Measurements from ENCODE around the gene AP5Z1.

Gene AP5Z1

GRCh38 chr7:4817178-4817901 is 41.9 kb downstream of the AP5Z1 start:
- no peak overlapping the region for H3K27ac ChIP-seq
- no peak for TF ChIP-seq ZFX (IDR thresholded peaks at IDR 0.05)
- TF ChIP-seq CTCF (conservative IDR thresholded peaks at IDR 0.05), result no peak

- no peak for TF ChIP-seq ZFX (IDR thresholded peaks at IDR 0.05)
- TF ChIP-seq CTCF (conservative IDR thresholded peaks at IDR 0.05), result no peak
- H3K27ac ChIP-seq, result no peak overlapping the region
These were observed 42.8 kb downstream of the AP5Z1 start for GRCh38 chr7:4818000-4818794.

- no peak overlapping the region for H3K27ac ChIP-seq
- TF ChIP-seq ZFX (IDR thresholded peaks at IDR 0.05), result no peak
- no peak for TF ChIP-seq CTCF (conservative IDR thresholded peaks at IDR 0.05)
These were observed 44.4 kb downstream of the AP5Z1 start for GRCh38 chr7:4819560-4820404.

GRCh38 chr7:4820405-4820966 is 45.1 kb downstream of the AP5Z1 start:
- no peak for TF ChIP-seq CTCF (conservative IDR thresholded peaks at IDR 0.05)
- TF ChIP-seq ZFX (IDR thresholded peaks at IDR 0.05), result no peak

GRCh38 chr7:4820967-4821471 is 45.6 kb downstream of the AP5Z1 start:
- TF ChIP-seq ZFX (IDR thresholded peaks at IDR 0.05) (no peak), CTCF (conservative IDR thresholded peaks at IDR 0.05) (no peak)
- no peak overlapping the region for H3K27ac ChIP-seq

More at GRCh38 chr7:4820405-4820966, 45.1 kb downstream of the AP5Z1 start:
- no peak overlapping the region for H3K27ac ChIP-seq

GRCh38 chr7:4822677-4823076 is 47.3 kb downstream of the AP5Z1 start:
- TF ChIP-seq ZFX (IDR thresholded peaks at IDR 0.05) (no peak), CTCF (conservative IDR thresholded peaks at IDR 0.05) (no peak)
- no peak overlapping the region for H3K27ac ChIP-seq

Data from C4-2B (cell line).